Stomach (tissue), 9 donors: ENCODE measurements around the gene LPAR5. TPM values are rescaled to one million over a fixed set of nuclear protein-coding genes. Genes with fewer than 3 reads are reported as not detected.

Experiments
- DNase-seq, 2 donors: peaks; one replicate each; pipeline versions ENCODE4 v3.0.0 to v3.0.0-alpha.2; 2013 to 2019
- H3K27ac ChIP-seq, 5 donors: fragments of 200-600 bp in 4 of 5; sonication (generic) in 4 of 5; one replicate each; pipeline ENCODE4 v1.5.1; 2013 to 2019; ENCODE audit warnings: mild to moderate bottlenecking in 1 of 5, moderate library complexity in 1 of 5
- H3K27me3 ChIP-seq, 3 donors: fragments of 200-600 bp; sonication (generic); one replicate each; pipeline ENCODE4 v1.5.1; 2017 to 2019; ENCODE audit warnings: mixed run types in 1 of 3
- H3K36me3 ChIP-seq, 4 donors: fragments of 200-600 bp; sonication (generic); 1 replicate in 3 of 4; 2 replicates in 1 of 4; pipeline ENCODE4 v1.5.1; 2016 to 2019
- H3K4me1 ChIP-seq, 4 donors: fragments of 200-600 bp; sonication (generic); one replicate each; pipeline ENCODE4 v1.5.1; 2016 to 2019
- H3K4me3 ChIP-seq, 4 donors: fragments of 200-600 bp; sonication (generic) in 3 of 4; one replicate each; pipeline ENCODE4 v1.5.1; 2016 to 2019; ENCODE audit warnings: mild to moderate bottlenecking in 1 of 4
- H3K9me3 ChIP-seq, 4 donors: fragments of 200-600 bp; sonication (generic); one replicate each; pipeline ENCODE4 v1.5.1; 2016 to 2019
- EP300 ChIP-seq: sonication (generic); formaldehyde crosslinking; IDR thresholded peaks from one replicate; pipeline ENCODE4 v1.6.1; 2017; ENCODE audit warnings: antibody characterized with exemption
- POLR2A ChIP-seq, 4 donors: fragments of 450-650 bp; IDR thresholded peaks; one replicate each; pipeline ENCODE4 v1.6.1; 2016; ENCODE audit warnings: antibody characterized with exemption in 4 of 4, control low read depth in 2 of 4, mild to moderate bottlenecking in 1 of 4, moderate library complexity in 1 of 4
- POLR2AphosphoS5 ChIP-seq, 3 donors: sonication (generic); formaldehyde crosslinking; IDR thresholded peaks; one replicate each; pipeline ENCODE4 v1.6.1; 2016; ENCODE audit warnings: antibody characterized with exemption in 3 of 3
- WGBS, 5 donors: extraction: QIAGEN DNeasy Blood & Tissue Kit in 3 of 5; methylation state at CpG; one replicate each; pipeline versions ENCODE4 v1.1.5 to v1.1.7; 2013 to 2018; 5-methylcytosine and 5-hydroxymethylcytosine counted together
- intact Hi-C: fragments of 100-400 bp; cut with DNase I; formaldehyde crosslinking; loops from one replicate; pipeline ENCODE4 v1.15.1; 2023; ENCODE audit warnings: low total_unique reads
- polyA plus RNA-seq, 3 donors: library from polyadenylated mRNA; stranded (reverse); fragments of 200-250 nt; gene quantifications; one replicate each; pipeline ENCODE4 v1.2.3, GENCODE V29; 2013
- total RNA-seq, 5 donors: library from RNA; depleted of rRNA; stranded (reverse); fragments of >200 nt; gene quantifications; one replicate each; pipeline versions ENCODE4 v1.1.0 to v1.2.3, GENCODE V29; 2014 to 2016
- TF ChIP-seq, protein P1 (sequence below), 7 experiments: fragments of 450-650 bp in 4 of 7; fragments of 200-600 bp in 3 of 7; sonication (generic) in 3 of 7; IDR thresholded peaks; one replicate each; pipeline ENCODE4 v1.5.1; 2016 to 2019; ENCODE audit warnings: antibody characterized with exemption in 7 of 7, control low read depth in 2 of 7, mild to moderate bottlenecking in 1 of 7
- donor health status: healthy with polysubstance abuse.
- donor health status: Bipolar disorder and iron deficiency.
- donor health status: healthy.

LPAR5 gene
- total and polyA plus RNA-seq, 8 donors, result 1.3 to 33.0 (median 4.5) TPM

DNA sequence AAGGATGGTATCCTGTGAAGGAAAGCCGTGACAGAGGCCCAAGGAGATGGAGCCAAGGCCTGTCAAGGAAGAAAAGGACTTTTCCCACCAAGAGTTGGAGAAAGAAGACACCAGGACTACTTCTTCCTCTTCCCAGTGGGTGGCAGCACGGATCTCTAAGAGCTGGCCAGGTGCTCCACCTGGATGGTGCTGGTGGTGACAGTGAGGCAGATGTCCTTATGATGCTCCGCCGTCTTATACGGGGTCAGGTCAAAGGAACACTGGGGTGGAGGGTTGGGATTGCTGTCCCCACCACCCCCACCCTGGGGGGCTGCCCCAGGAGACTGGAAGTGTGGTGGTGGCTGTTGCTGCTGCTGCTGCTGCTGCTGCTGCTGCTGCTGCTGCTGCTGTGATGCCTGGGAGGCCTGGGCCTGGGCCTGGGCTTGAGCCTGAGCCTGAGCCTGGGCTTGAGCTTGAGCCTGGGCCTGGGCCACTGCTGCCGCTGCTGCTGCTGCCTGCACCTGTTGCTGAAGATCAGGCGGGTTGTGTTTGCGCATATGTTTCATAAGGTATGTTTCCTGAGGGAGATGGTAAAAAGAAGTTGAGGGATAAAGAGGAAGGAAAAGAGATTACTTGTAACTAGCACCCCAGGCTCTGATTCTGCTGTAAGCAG lies 31.9 kb upstream of the LPAR5 start:
- Histone ChIP-seq H3K4me1 (peaks cover 0 to 7% (median 2%) of the 10 kb centered on the region in 4 donors), H3K4me3 (no peak overlapping the region), H3K27me3 (no peaks in the 10 kb centered on the region), H3K9me3 (no peaks in the 10 kb centered on the region), H3K36me3 (peaks cover 62 to 72% (median 69%) of the 10 kb centered on the region in 4 donors), H3K27ac (no peak overlapping the region)
- intact Hi-C loops, result no loop called here
- DNase-seq, result peak in 1 of 2 donors; percentile 27
- 76 to 84% (median 80%) methylated on average over 8 of the region's 8 CpGs for WGBS, 5 donors
- no peak for TF ChIP-seq POLR2A (IDR thresholded peaks at IDR 0.05)
- TF ChIP-seq EP300, result no peak
- no peak for TF ChIP-seq POLR2AphosphoS5 (IDR thresholded peaks at IDR 0.05)

DNA sequence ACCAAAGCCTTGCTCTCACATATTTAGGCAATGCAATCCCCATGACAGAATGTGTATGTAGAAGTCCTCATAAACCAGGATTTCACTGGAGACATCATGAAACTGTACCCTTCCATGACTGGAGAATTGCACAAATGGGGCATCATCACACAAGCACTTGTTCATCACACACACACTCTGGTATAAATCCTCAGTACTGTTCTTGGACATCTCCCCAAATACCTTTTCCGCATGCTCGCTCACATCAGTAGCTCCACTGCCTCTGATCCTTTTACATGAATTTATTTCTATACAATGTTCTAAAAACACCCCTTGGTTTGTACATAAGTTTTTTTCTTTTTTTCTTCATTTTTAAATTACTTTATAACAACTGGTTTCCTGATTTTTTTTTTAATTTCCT lies 30.5 kb upstream of the LPAR5 start:
- WGBS, 5 donors, result 87 to 100% (median 90%) methylated on average over 2 of the region's 2 CpGs

DNA sequence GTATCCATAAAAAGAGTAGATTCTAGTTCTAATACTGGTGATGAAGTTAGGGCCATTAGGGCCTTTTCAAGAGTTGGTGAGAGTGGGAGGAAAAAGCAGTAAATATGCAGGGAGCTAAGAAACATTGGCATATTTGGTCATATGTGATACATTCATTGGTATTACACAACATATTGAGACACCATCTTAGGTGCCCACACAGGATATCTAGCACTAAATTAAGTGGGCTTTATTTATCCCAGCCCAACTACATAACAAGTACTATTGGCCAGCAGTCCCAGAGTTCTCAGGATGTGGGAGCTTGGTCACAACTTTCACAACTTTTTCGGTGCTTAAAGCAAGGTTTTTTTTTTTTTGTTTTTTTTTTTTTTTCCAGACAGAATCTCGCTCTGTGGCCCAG lies 29.1 kb upstream of the LPAR5 start:
- Histone ChIP-seq H3K4me1 (peaks cover 14 to 29% (median 21%) of the 10 kb centered on the region in 4 donors), H3K27me3 (no peaks in the 10 kb centered on the region), H3K4me3 (no peak overlapping the region), H3K27ac (no peak overlapping the region), H3K36me3 (peaks cover 34 to 48% (median 42%) of the 10 kb centered on the region in 4 donors), H3K9me3 (no peaks in the 10 kb centered on the region)
- no peak for DNase-seq
- intact Hi-C loops, result no loop called here
- no peak for TF ChIP-seq EP300
- TF ChIP-seq POLR2AphosphoS5 (IDR thresholded peaks at IDR 0.05), result no peak
- TF ChIP-seq POLR2A (IDR thresholded peaks at IDR 0.05), result no peak
- TF ChIP-seq, protein P1, sequence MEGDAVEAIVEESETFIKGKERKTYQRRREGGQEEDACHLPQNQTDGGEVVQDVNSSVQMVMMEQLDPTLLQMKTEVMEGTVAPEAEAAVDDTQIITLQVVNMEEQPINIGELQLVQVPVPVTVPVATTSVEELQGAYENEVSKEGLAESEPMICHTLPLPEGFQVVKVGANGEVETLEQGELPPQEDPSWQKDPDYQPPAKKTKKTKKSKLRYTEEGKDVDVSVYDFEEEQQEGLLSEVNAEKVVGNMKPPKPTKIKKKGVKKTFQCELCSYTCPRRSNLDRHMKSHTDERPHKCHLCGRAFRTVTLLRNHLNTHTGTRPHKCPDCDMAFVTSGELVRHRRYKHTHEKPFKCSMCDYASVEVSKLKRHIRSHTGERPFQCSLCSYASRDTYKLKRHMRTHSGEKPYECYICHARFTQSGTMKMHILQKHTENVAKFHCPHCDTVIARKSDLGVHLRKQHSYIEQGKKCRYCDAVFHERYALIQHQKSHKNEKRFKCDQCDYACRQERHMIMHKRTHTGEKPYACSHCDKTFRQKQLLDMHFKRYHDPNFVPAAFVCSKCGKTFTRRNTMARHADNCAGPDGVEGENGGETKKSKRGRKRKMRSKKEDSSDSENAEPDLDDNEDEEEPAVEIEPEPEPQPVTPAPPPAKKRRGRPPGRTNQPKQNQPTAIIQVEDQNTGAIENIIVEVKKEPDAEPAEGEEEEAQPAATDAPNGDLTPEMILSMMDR (IDR thresholded peaks at IDR 0.05), result no peak
- WGBS, 5 donors, result 77 to 94% (median 80%) methylated on average over 2 of the region's 2 CpGs

More for the DNA sequence above, 30.5 kb upstream of the LPAR5 start:
- intact Hi-C loops, result no loop called here
- Histone ChIP-seq H3K27me3 (no peaks in the 10 kb centered on the region), H3K4me3 (no peak overlapping the region), H3K4me1 (peaks cover 14 to 19% (median 14%) of the 10 kb centered on the region in 4 donors), H3K9me3 (no peaks in the 10 kb centered on the region), H3K36me3 (peaks cover 48 to 57% (median 54%) of the 10 kb centered on the region in 4 donors), H3K27ac (no peak overlapping the region)
- TF ChIP-seq POLR2A (IDR thresholded peaks at IDR 0.05), result no peak
- TF ChIP-seq EP300, result no peak
- TF ChIP-seq, protein P1 (IDR thresholded peaks at IDR 0.05), result no peak
- no peak for TF ChIP-seq POLR2AphosphoS5 (IDR thresholded peaks at IDR 0.05)
- DNase-seq, result no peak

DNA sequence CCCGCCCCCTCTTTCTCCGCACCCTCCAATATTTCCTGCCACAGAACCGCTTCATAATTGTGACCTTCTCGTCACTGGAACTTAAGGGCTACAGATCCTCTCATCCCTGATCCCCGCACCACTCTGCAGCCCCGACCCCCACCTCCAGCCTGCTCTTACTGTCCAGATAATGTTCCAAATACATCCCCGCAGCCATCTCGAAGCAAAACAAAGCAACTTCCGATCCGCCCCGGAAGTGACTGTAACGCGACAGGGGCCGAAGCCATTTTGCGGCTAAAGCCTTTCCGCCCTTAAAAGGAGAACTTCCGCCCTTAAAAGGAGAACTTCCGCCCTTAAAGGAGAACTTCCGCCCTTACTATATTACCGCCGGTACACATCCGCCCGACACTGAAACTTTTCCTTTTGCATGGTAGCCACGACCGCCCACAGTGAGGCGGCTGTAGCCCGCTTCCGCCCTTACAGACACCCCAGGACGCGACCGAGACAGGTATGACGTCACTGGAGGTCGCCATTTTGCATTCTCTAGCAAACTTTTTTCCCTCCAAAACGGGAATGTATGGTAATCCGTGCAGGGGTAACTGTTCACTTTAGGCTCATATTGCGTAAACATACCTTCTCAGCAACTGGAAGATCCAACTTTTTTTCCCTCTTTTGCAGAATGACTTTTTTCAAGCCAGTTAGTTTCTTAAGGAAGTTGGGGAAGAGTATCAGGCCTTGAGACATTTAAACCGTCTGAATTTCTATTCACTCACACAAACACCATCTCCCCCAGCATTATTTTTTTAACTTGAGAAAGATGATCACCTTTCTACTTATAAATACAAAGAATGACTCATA lies 27.4 kb upstream of the LPAR5 start, which contains the start of gene ING4:
Gene ING4 (minus strand): TSS at position 214 of the 837 bp plus-strand sequence. CDS start 18 bp downstream, at position 196.
- peak within 1 kb of the TSS; percentile 58 to 91 (median 85) for H3K27ac ChIP-seq
- WGBS, 5 donors, result 2 to 3% (median 2%) methylated on average over 37 of the region's 37 CpGs

DNA sequence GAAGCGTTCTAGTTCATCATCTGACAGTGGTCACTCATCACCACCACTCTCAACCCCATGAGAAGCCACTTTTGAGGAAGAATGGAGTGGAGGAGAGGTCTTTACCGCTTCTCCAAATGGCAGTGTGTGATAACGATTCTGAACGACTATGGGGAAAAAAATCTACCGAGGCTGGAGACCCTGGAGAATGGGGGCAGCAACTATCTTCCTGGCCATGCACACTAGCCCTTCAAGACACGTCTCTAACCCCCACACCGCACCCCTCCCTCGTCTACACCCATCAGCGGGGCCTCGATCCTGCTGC lies 26.8 kb upstream of the LPAR5 start:
- no peak for TF ChIP-seq POLR2AphosphoS5 (IDR thresholded peaks at IDR 0.05)
- TF ChIP-seq, protein P1 (IDR thresholded peaks at IDR 0.05), result no peak
- TF ChIP-seq EP300, result no peak
- TF ChIP-seq POLR2A (IDR thresholded peaks at IDR 0.05), result no peak
- WGBS, 5 donors, result 1% methylated on average over 10 of the region's 10 CpGs
- intact Hi-C loops, result no loop called here
- Histone ChIP-seq H3K9me3 (no peaks in the 10 kb centered on the region), H3K4me1 (peaks cover 14 to 42% (median 21%) of the 10 kb centered on the region in 4 donors), H3K4me3 (peak overlapping the region; percentile 66 to 99 (median 88)), H3K36me3 (peaks cover 13 to 44% (median 36%) of the 10 kb centered on the region in 4 donors), H3K27ac (peak overlapping the region; percentile 58 to 91 (median 85)), H3K27me3 (no peaks in the 10 kb centered on the region)
- DNase-seq, result no peak

More for the DNA sequence above, 27.4 kb upstream of the LPAR5 start, which contains the start of gene ING4:
- intact Hi-C loops, result no loop called here
- Histone ChIP-seq H3K27me3 (no peaks in the 10 kb centered on the region), H3K4me1 (peaks cover 14 to 41% (median 21%) of the 10 kb centered on the region in 4 donors), H3K36me3 (peaks cover 17 to 44% (median 36%) of the 10 kb centered on the region in 4 donors), H3K4me3 (peak within 1 kb of the TSS; percentile 66 to 99 (median 88)), H3K9me3 (no peaks in the 10 kb centered on the region)
- peak; percentile 98 to 100 for DNase-seq
- TF ChIP-seq EP300 (no peak), POLR2AphosphoS5 (IDR thresholded peaks at IDR 0.05) (peak; percentile 40 to 94 (median 64))
